ENCODE measurements around the gene TAF11L10. TPM values are rescaled to one million over a fixed set of nuclear protein-coding genes. Genes with fewer than 3 reads are reported as not detected.

Gene TAF11L10
- total RNA-seq, 4 donors from 2014 or later, result not detected

Small RNA genes lying within 50 kb of the gene (small RNA-seq; reads per million reads assigned to genes)
- gene AC233724.1 (0 reads per million in 4 donors), gene AC233724.3 (0 reads per million in 4 donors), gene AC233724.4 (0 reads per million in 4 donors), gene AC233724.6 (0 reads per million in 4 donors), gene AC233724.7 (0 reads per million in 4 donors)

Other genes with a start within 250 kb of the TAF11L10 start
- gene TAF11L2, start 99.6 kb downstream of the TAF11L10 start, total RNA-seq, result not detected
- gene TAF11L3, start 79.5 kb downstream of the TAF11L10 start, total RNA-seq, result not detected
- gene TAF11L4, start 76.0 kb downstream of the TAF11L10 start, total RNA-seq, result not detected
- not detected for gene TAF11L5, start 72.6 kb downstream of the TAF11L10 start, total RNA-seq
- not detected for gene TAF11L6, start 69.2 kb downstream of the TAF11L10 start, total RNA-seq
- not detected for gene TAF11L7, start 12.1 kb downstream of the TAF11L10 start, total RNA-seq
- gene TAF11L8, start 6.9 kb downstream of the TAF11L10 start, total RNA-seq, result not detected
- not detected for gene TAF11L9, start 3.4 kb downstream of the TAF11L10 start, total RNA-seq
- not detected for gene TAF11L11, start 6.4 kb upstream of the TAF11L10 start, total RNA-seq
- gene TAF11L12, start 12.6 kb upstream of the TAF11L10 start, total RNA-seq, result not detected
- not detected for gene TAF11L13, start 34.3 kb upstream of the TAF11L10 start, total RNA-seq
- gene TAF11L14, start 36.6 kb upstream of the TAF11L10 start, total RNA-seq, result not detected

Measured in gastroesophageal sphincter (tissue), 4 donors.